Measurements from ENCODE around the gene SKIC2.

SKIC2 gene

GRCh38 chr6:31946370-31946885, 12.5 kb upstream of the SKIC2 start:
- no peak for TF ChIP-seq CTCF (IDR thresholded peaks at IDR 0.05)
- Histone ChIP-seq H3K4me3 (ENCODE audit: low read depth in 1 of 2, low read length in 1 of 2) (no peak overlapping the region), H3K27ac (no peak overlapping the region)

DNA sequence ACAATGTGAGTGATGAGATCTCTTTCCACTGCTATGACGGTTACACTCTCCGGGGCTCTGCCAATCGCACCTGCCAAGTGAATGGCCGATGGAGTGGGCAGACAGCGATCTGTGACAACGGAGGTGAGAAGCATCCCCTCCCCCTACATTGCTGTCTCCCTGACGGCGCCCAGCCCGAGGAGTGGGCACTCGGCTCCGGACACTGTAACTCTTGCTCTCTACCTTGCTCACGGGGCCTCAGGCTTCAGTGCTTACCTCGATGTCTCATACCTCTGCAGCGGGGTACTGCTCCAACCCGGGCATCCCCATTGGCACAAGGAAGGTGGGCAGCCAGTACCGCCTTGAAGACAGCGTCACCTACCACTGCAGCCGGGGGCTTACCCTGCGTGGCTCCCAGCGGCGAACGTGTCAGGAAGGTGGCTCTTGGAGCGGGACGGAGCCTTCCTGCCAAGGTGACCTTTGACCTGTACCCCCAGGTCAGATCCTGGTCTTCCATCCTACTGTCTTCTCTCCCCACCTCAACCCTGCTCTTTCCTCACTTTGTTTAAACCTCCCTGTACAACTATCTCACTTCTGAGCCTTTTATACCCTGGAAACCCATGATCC, 11.8 kb upstream of the SKIC2 start:
- Histone ChIP-seq H3K4me1 (ENCODE audit: control insufficient read depth in 1 of 2, insufficient read depth in 1 of 2, low read depth in 1 of 2, low read length in 1 of 2) (no peaks in the 10 kb centered on the region), H3K27me3 (peaks cover 57% of the 10 kb centered on the region), H3K4me3 (ENCODE audit: low read depth in 1 of 2, low read length in 1 of 2) (no peak overlapping the region), H3K36me3 (peaks cover 15% of the 10 kb centered on the region), H3K27ac (no peak overlapping the region), H3K9me3 (no peaks in the 10 kb centered on the region)
- TF ChIP-seq CTCF (IDR thresholded peaks at IDR 0.05), result no peak

More at GRCh38 chr6:31946370-31946885, 12.5 kb upstream of the SKIC2 start:
- Histone ChIP-seq H3K4me1 (ENCODE audit: control insufficient read depth in 1 of 2, insufficient read depth in 1 of 2, low read depth in 1 of 2, low read length in 1 of 2) (no peaks in the 10 kb centered on the region), H3K9me3 (no peaks in the 10 kb centered on the region), H3K36me3 (peaks cover 8% of the 10 kb centered on the region), H3K27me3 (peaks cover 57% of the 10 kb centered on the region)

DNA sequence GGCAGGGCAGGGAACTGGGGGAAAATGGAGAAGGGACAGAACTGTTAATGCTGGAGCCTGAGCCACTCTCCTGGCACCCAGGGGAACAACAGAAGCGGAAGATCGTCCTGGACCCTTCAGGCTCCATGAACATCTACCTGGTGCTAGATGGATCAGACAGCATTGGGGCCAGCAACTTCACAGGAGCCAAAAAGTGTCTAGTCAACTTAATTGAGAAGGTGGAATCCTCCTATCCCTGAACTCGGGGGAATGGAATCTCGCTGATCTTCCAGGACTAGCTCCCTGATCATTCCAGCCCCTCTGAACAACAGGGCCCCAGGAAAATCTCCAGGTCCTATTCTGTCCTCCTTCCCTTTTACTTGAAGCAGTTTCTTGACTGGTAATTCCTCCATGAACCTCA, 11.1 kb upstream of the SKIC2 start:
- Histone ChIP-seq H3K27me3 (peaks cover 50% of the 10 kb centered on the region), H3K9me3 (no peaks in the 10 kb centered on the region), H3K4me1 (ENCODE audit: control insufficient read depth in 1 of 2, insufficient read depth in 1 of 2, low read depth in 1 of 2, low read length in 1 of 2) (no peaks in the 10 kb centered on the region), H3K4me3 (ENCODE audit: low read depth in 1 of 2, low read length in 1 of 2) (no peak overlapping the region), H3K27ac (no peak overlapping the region), H3K36me3 (peaks cover 22% of the 10 kb centered on the region)
- TF ChIP-seq CTCF (IDR thresholded peaks at IDR 0.05), result no peak

- no peaks in the 10 kb centered on the region for H3K9me3 ChIP-seq
- H3K4me1 ChIP-seq (ENCODE audit: control insufficient read depth in 1 of 2, insufficient read depth in 1 of 2, low read depth in 1 of 2, low read length in 1 of 2), result no peaks in the 10 kb centered on the region
- TF ChIP-seq CTCF (IDR thresholded peaks at IDR 0.05), result no peak
- peaks cover 46% of the 10 kb centered on the region for H3K27me3 ChIP-seq
- peaks cover 27% of the 10 kb centered on the region for H3K36me3 ChIP-seq
- H3K4me3 ChIP-seq (ENCODE audit: low read depth in 1 of 2, low read length in 1 of 2), result no peak overlapping the region
- H3K27ac ChIP-seq, result no peak overlapping the region
Observed at GRCh38 chr6:31948306-31948705, 10.7 kb upstream of the SKIC2 start.

- H3K4me1 ChIP-seq (ENCODE audit: control insufficient read depth in 1 of 2, insufficient read depth in 1 of 2, low read depth in 1 of 2, low read length in 1 of 2), result no peaks in the 10 kb centered on the region
- H3K27me3 ChIP-seq, result peaks cover 40% of the 10 kb centered on the region
Observed at GRCh38 chr6:31948753-31949413, 10.1 kb upstream of the SKIC2 start.

More at GRCh38 chr6:31948753-31949413, 10.1 kb upstream of the SKIC2 start:
- Histone ChIP-seq H3K27ac (no peak overlapping the region), H3K4me3 (ENCODE audit: low read depth in 1 of 2, low read length in 1 of 2) (no peak overlapping the region), H3K36me3 (peaks cover 32% of the 10 kb centered on the region), H3K9me3 (no peaks in the 10 kb centered on the region)
- TF ChIP-seq CTCF (IDR thresholded peaks at IDR 0.05), result no peak

All from neutrophil (primary cell).